Stimulated activated CD8-positive, alpha-beta memory T cell treated with anti-CD3 and anti-CD28 coated beads, Interleukin-4, amount 100 ng/mL, for 1 hour (primary cell): ENCODE measurements around the gene YWHAQ.

ENCODE experiments used
- DNase-seq, 2 donors: peaks; one replicate each; pipeline ENCODE4 v3.0.0-alpha.2; 2020; ENCODE audit warnings: low read depth in 2 of 2, low spot score in 1 of 2

The YWHAQ gene

GRCh38 chr2:9655441-9656269 is 24.9 kb upstream of the YWHAQ start:
- DNase-seq, result peak; percentile 9 to 27

DNA sequence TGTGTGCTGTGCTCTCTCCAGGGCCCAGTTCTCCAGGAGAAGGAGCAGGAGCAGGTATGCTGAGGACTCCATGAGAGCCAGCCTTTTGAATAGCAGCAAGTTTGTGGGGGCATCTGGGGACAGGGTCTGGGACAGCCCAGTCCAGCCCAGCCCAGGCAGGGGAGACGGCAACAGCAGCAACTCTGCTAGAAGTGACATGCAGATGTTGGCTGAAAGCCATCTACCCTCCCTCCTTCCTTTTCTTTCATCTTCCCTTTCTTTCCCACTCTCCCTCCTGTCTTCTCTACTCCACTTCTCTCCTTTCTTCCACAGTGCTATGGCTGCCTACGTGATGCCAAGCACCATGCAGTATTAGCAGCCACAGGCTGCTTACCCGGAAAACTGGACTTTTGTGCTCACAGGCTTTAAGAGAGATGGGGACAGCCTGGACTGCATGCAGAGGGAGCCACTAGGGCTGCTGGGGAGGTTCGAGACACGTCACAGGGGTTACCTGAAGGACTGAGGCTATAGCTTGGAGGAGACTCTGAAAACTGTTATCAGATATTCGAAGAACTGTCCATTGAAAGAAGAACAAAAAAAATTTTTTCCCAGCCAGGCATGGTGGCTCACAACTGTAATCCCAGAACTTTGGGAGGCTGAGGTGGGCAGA is 23.8 kb upstream of the YWHAQ start:
- DNase-seq, result no peak

GRCh38 chr2:9653485-9654271 is 22.9 kb upstream of the YWHAQ start:
- DNase-seq, result no peak

DNA sequence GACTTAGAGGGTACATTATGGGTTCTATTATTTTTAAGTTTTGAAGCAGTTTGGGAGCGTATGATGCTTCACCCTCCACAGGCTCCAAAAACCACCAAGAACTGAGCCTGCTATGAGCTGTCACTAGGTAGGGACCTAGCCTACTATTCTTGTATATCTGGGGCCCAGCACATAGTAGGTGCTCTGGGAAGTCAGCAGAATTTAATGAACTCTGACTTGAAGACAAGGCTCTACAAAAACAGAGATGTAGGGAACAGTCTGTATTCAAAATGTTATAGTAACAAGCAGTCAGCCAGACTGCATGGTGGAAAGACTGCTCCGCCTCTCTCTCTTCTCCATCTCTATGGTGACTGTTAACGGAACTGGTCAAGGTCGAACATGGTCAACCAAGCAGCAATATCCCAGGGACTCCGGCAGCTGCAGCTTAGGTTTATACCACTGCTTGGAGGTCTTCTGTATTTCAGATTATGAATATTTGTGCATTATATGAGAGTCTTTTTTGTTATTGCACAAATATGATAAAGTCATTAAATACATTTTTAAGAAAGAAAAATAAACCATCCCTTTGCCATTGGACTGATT is 22.2 kb upstream of the YWHAQ start:
- no peak for DNase-seq

DNA sequence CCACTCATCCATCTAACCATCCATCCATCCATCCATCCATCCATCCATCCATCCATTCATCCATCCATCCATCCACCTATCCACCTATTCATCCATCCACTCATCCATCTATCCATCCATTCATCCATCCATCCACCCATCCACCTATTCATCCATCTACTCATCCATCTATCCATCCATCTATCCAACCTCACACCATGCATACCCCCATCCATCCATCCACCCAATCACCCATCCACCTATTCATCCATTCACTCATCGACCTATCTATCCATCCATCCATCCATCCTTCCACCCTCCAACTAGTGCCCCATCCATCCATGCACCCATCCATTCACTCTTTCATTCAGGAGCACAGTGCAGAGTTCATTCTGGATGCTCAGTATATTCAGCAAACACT is 21.5 kb upstream of the YWHAQ start:
- no peak for DNase-seq

DNA sequence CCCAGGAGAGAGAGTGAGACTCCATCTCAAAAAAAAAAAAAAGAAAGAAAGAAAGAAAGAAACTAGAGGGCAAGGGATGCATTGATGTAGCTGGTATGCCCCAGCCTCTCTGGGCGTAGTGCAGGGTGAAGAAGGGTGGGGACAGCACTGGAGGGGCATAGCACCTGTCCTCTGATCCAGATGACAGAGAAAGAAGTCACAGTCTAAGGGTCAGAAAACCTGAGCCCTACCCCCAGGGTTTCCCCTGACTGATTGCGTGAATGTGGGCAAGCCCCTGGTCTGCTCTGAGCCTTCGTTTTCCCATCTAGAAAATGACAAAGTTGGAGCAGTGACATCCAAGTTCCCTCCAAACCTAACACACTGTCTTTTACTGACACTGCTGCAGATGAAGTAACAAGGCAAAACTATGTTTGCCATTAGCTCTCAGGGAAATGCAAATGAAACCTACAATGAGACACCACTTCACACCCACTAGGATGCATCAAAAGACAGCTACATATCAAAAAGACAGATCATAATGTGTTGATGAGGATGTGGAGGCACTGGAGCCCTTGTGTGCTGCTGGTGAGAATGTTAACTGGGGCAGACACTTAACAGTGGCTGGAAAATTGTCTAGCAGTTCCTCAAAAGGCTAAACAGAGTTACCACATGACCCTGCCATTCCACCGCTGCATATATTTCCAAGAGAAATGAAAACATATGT is 19.5 kb upstream of the YWHAQ start:
- no peak for DNase-seq

GRCh38 chr2:9649261-9649660 is 18.5 kb upstream of the YWHAQ start:
- DNase-seq, result no peak

GRCh38 chr2:9648821-9649220 is 18.0 kb upstream of the YWHAQ start:
- DNase-seq, result no peak

DNA sequence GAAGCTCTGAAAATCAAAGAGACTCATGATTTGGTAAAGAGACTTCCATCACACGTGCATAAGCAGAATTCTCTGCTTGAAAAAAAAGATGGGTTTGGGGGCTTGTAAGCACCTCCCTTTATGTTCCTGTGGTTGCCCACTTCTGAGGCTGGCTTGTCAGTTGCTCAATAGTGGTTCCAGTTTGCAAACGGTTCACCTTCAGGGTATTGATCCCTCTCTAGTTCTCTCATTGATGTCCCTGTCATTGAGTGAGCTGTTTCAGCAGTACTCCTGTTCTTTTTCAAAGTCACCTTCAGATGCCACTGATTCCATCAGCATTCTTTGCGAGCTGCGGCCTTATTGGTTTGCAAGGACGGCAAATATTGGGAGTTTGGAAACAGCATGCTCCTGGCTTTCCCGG is 17.1 kb upstream of the YWHAQ start:
- DNase-seq, result no peak

GRCh38 chr2:9646196-9647030 is 15.6 kb upstream of the YWHAQ start:
- no peak for DNase-seq

GRCh38 chr2:9644603-9645002 is 13.8 kb upstream of the YWHAQ start:
- DNase-seq, result no peak

DNA sequence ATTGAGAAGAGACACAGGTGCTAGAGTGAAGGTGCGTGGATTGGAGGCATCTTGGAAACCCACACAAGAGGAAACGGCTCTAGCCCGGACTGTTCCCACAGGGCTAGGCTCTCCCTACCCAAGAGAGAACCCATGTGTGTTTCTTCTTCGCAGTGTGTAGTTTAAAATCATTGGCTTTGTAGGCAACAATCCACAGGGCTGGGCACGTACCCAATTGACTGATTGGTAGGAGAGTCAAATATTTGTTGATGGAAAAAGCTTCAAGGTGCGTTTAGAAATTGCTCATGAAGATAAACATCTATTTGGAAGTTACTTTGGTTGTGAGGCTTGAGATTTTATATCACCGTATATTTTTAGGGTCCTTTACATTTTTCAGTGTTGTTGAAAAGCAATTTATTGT is 13.2 kb upstream of the YWHAQ start:
- DNase-seq, result no peak

DNA sequence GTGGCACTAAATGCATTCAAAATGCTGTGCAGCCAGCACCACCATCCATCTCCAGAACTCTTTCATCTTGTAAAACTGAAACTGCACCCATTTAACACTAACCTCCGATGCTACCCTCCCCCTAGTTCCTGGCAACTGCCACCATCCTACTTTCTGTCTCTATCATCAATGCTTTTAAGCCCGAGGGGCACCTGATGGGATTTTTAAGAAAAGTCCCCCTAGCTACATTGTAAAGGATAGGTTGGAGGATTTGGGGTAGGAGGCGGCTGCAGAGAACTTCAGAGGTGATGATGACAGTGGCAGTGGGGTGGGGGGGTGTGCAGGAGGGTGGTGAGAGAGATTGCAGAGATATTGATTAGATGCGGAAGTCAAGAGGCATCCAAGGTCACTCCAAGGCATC is 10.8 kb upstream of the YWHAQ start:
- DNase-seq, result no peak

GRCh38 chr2:9640403-9641104 is 9.8 kb upstream of the YWHAQ start:
- DNase-seq, result no peak

DNA sequence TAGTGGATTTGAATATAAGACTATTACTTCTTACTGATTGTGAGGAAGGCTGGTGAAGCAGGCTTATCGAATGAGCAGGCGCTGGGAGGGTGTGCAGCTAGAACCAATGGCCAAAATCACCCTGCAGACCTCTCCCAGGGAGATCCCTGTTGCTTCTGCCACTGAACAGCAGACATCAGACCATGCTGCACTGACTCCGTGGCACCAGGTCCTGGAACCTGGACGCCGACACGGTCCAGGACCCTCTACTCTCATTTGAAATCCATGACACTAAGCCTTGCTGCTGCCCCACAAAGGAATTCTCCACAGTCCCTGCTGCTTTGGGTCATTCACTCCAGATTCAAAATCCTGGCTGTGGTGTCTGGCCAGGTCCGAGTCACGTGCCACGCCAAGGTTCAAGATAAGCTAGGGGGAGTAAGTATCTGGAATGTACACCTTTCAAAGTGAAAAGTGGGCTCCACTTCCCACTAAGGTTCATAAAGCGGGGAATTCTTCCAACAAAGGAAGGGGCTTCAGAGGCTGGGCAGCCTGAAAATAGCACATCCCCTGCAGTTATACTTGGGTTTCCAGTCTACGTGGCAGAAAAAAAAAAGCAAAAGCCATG is 9.0 kb upstream of the YWHAQ start:
- DNase-seq, result no peak

- no peak for DNase-seq
Observed at GRCh38 chr2:9639000-9639602, 8.3 kb upstream of the YWHAQ start.

GRCh38 chr2:9638532-9638931 is 7.7 kb upstream of the YWHAQ start:
- no peak for DNase-seq

GRCh38 chr2:9637330-9637729 is 6.5 kb upstream of the YWHAQ start:
- no peak for DNase-seq

- DNase-seq, result no peak
Observed at GRCh38 chr2:9634133-9634532, 3.3 kb upstream of the YWHAQ start.
